GM12892 (cell line): ENCODE measurements around the gene CAMTA1.

ENCODE experiments used
- POLR2A ChIP-seq: IDR thresholded peaks from 2 replicates; pipeline ENCODE4 v1.6.1; 2011; ENCODE audit warnings: low read depth, low read length, control low read depth
- POLR2AphosphoS5 ChIP-seq: IDR thresholded peaks from 2 replicates; pipeline ENCODE4 v1.6.1; 2011; ENCODE audit warnings: low read depth, low read length, control low read depth

DNA sequence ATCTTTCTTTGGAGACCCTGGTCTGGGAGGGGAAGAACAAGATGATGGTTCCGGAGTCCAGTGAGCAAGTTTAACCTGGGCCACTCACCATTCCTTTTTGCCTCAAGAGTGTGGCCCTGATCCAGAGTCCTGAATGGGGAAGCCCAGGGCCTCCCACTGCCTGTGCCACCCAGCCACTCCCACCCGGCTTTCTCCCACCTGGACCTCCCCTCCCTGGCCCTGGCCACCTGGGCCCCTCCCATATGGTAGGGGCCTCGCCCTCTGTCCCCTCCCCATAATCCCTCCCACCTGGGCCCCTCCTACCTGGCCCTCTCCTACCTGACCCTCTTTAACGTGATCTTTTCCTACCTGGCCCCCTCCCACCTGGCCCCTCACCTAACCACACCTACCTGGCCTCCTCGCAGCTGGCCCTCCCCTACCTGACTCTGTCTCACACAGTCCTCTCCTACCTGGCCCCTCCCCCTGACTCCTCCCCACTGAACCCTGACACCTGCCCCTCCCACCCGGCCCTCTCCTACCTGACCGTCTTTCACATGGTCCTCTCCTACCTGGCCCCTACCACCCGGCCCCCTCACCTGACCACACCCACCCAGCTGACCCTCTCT lies 765.1 kb downstream of the CAMTA1 start:
- no peak for TF ChIP-seq POLR2AphosphoS5
- no peak for TF ChIP-seq POLR2A
